Ureter (tissue), 1 donor: ENCODE measurements around the gene PMEPA1. TPM values are rescaled to one million over a fixed set of nuclear protein-coding genes. Genes with fewer than 3 reads are reported as not detected.
"Not testable (repeated sequence)": the region's sequence is repeated elsewhere in the genome, so short reads cannot be mapped to it uniquely, and the experiment has no call there.

Experiments used
- DNase-seq: peaks from one replicate; pipeline ENCODE4 v3.0.0-alpha.2; 2020; ENCODE audit warnings: low spot score
- total RNA-seq: library from RNA; stranded (reverse); gene quantifications from one replicate; pipeline ENCODE4 v1.2.4, GENCODE V29; 2023
- donor health status: DM: yes; HTN: yes; CAD: no.

PMEPA1 gene
- total RNA-seq, 1 donor from 2014 or later: 15.2 TPM

DNA sequence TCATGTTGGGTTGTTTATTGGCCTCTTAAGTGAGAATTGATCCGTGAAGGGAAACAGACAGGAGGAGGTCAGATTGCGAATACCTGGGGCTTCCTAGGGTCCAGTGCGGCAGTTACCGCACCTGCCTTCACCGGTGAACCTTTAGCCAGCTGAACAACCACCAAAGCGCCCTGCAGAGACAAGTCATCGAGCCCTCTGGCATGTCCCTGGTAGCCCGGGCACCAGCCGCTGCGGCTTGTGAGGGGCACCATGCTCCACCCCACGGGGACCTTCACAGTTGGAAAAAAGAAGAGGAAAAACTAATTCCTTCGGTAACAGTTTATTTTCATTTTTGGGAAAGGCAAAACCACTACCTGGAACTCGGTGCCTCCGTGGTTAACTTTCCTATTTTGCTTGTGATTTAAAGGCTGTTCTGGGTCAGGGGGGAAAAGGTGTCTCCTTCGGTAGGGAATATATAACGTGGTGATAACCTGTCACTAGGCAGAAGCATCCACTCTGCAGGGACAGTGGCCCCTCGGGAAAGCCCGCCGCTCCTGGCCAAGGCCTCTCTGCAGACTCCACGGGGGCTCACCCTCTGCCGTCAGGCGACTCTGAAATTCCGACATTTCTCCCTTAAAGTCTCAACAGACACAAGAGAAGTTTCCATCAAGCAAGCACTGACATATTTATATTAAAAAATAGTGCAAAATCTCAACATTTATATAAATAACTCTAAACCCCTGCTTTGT lies 58.9 kb downstream of the PMEPA1 start:
- no peak for DNase-seq

DNA sequence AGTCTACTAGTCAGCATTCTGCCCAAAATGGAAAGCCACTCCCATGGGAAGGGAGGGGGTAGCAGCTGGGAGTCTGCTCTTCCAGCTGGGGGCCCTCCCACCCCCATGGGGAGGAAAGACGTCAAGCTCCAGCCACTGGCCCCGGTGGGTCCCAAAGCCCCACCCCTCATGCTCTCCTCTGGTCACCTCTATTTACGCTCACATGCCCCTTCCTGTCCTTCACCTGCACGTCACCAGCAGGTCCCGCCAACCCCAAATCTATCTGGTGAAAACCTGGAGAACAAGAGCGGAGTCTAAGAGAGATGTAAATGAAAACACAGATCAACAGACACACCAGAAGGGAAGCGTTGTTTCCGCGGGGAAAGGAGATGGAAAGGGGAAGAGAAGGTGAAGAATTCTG lies 59.5 kb downstream of the PMEPA1 start:
- DNase-seq: no peak

DNA sequence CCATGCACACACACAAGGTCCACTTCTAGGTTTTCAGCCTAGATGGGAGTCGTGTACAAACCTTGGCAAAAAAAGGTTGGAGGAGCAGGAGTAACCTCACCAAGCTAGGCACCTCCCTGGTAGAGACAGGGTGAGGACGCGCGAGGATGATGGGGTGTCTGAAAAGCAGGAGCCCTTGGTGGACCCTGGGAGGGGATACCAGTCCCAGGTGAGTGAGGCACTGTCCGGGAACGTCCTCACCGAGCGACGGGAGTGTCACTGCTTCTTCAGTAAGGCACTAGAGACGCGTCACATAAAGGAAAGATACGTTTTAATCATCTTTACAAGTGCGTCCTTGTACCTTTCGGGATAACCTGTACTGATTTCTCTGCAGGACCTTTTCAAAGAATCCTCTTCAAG lies 60.2 kb downstream of the PMEPA1 start:
- no peak for DNase-seq

DNA sequence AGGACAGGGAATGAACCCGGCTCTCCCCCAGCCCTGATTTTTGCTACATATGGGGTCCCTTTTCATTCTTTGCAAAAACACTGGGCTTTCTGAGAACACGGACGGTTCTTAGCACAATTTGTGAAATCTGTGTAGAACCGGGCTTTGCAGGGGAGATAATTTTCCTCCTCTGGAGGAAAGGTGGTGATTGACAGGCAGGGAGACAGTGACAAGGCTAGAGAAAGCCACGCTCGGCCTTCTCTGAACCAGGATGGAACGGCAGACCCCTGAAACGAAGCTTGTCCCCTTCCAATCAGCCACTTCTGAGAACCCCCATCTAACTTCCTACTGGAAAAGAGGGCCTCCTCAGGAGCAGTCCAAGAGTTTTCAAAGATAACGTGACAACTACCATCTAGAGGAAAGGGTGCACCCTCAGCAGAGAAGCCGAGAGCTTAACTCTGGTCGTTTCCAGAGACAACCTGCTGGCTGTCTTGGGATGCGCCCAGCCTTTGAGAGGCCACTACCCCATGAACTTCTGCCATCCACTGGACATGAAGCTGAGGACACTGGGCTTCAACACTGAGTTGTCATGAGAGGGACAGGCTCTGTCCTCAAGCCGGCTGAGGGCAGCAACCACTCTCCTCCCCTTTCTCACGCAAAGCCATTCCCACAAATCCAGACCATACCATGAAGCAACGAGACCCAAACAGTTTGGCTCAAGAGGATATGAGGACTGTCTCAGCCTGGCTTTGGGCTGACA lies 60.8 kb downstream of the PMEPA1 start:
- DNase-seq: no peak

DNA sequence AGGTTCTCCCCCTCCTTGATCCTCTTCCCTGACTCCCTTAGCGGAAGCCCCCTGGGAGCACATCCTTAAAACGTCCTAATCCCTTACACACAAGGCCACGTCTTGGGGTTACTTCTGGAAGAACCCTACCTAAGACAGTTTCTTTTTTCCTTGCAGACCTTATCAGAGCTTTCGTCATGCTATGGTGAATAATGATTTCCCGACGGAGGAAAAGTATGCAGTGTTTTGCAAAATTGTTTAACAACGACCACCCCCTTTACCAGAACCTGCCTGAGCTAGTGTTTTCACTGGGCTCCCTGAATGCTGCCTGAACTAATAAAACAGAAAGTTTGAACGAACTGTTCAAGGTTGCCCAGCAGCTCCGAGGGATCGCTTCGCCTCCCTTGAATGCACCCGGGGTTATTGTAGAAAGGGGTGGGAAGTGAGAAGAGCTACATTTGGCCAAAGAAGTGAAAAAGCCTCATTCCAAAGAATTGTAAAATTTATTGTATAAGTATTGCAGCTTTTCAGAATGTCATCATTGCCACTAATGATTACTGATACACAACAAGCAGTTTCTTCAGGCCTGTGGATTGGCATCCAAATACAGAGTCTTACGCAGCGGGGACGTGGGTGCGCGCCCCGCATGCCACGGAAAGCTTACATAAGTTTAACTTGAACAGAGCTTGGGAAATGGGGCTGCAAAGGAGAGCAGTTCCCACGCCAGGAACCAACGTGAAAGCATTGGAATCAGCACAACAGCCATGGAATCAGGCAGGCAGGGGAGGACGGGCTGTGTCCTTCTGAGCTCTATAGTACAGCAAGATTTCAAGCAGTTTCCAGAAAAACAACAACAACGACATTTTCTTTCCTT lies 61.7 kb downstream of the PMEPA1 start:
- DNase-seq: no peak

DNA sequence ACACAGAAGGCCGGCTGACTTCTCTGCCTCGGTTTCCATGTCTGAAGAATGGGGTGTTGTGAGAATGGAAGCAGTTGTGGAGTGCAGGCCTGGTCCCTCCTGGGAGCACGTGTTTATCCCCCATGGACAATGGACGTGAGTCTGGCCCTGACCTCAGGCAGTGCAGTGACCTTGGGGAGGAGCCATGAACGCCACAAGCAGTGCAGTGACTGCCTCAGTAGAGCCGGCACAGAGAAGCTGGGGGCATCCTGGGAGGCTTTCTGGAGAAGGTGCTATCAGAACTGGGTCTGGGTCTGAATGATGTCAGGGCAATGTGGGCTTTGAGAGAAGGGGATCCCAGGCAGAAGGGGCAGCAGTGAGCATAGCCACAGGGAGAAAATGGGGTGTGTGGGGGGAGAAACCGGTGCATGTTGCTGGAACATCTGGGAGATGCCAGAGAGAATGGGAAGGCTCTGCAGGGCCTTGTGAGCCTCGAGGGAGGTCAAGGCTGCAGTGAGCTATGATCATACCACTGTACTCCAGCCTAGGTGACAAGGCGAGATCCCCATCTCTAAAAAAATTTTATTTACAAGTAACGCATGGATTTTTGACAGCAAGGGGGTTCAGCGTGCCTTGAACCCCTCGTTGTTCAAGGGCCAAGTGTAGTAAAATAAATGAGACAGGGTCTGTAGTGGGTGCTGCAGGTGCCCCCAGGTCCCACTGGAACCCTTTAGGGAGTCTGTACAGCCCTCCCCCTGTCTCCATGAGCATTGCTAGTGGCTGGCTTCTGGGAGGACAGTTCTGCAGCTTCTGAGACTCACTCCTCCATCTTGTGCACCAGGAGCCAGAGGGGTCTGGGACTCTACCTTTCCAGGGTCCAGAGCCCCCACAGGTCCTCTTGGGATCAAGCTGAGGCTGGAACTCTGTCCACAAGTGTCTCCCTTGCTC lies 62.5 kb downstream of the PMEPA1 start:
- DNase-seq: no peak

DNA sequence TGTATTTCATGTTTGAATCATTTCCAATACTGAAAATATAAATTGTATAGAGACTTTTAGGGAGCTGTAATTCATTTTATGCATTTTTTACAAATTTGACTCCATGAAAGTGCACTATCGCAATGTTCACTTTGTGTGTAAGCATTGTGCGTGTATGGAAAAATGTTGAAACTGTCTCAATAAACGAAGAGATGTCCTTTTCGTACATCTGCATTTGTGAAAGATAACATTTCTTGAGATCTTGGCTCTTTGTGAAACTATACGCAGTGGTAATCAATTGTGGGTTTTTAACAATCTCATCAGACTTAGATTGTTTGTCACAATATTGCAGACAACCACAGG lies 70.9 kb downstream of the PMEPA1 start:
- DNase-seq: no peak

DNA sequence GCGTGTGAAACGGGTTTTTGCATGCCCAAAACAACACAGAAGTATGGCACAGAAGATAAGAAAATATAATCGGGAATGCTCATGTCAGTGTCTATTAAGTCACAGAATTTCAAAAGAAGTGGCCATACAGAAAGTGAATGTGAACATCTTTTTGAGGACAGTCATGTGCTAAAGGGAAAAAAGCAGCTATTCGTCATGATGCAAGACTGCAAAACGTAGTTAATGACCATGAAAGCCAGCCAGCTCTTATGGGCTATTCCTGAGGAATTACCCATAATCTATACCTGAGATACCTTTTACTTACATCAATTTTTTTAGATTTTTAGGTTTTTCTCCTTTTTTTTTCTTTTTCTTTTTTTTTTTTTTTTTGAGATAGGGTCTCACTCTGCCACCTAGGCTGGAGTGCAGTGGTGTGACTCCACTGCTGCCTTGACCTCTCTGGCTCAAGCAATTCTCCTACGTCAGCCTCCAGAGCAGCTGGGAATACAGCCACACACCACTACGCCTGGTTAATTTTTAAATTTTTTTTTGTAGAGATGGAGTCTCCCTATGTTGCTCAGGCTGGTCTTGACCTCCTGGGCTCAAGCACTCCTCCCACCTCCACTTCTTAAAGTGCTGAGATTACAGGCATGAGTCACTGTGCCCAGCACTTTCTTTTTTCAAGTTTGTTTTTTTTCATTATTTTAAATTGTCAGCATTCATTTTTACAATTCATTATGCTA lies 71.5 kb downstream of the PMEPA1 start:
- no peak for DNase-seq

DNA sequence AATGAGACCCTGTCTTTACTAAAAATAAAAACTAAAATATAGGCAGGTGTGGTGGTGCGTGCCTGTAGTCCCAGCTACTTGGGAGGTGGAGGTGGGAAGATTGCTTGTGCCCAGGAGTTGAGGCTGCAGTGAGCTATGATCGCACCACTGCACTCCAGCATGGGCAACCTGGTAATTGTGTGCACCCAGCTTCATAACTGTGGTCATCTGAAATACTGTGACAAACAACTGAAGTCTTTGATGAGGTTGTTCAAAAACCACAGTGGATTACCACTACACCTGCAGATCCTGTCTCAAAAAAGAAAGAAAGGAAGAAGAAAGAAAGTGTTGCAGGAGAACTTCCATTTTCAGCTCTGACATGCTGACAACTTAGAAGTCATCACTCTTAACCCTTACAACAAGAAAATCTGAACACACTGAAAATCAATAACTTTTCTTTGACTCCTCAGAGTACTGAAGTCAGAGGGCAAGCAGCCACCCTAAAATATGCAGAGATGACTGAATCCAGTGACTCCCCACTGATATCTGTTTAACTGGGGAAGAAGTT lies 75.8 kb downstream of the PMEPA1 start:
- DNase-seq: no peak

DNA sequence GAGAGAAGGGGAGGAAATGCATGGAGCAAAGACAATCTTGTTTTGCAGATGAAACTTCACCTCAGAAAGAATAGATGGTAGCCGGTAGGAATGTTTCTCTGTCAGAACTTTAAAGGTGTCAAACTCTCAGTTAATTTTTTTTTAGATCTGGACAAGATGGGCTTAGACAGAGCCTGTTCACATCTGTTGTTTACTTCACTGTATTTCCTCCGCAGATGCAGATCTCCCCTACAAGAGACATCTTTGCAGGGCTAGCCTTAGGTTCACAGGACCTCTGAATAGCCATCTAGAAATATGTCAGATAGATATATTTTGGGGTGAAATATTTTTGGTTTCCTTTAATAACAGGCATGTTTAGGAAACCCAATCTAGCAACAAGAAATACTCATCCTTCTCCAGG lies 77.5 kb downstream of the PMEPA1 start:
- no peak for DNase-seq

DNA sequence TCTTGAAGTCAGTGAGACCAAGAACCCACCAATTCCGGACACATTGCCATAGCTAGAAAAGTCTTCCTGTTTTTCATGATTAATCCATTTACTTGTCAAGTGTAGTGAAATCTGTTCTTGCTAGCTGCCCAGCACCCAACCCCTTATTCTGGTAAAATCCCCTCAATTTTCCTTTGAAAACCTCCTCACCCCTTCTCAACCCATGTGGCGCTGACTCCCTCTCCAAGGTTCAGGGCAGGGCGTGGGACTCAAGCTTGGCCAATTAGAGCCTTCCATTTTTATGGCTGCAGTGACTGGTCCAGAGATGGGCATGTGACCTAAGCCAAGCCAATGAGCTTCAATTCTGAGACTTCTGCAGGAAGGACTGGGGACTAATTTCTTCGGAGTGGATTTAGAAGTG lies 79.8 kb downstream of the PMEPA1 start:
- no peak for DNase-seq

DNA sequence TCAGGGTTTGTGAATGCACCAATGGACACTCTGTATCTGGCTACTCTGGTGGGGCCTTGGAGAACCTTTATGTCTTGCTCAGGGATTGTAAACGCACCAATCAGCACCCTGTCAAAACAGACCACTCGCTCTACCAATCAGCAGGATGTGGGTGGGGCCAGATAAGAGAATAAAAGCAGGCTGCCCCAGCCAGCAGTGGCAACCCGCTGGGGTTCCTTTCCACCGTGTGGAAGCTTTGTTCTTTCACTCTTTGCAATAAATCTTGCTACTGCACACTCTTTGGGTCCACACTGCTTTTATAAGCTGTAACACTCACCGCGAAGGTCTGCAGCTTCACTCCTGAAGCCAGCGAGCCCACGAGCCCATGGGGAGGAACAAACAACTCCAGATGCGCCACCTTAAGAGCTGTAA lies 80.3 kb downstream of the PMEPA1 start:
- DNase-seq: not testable (repeated sequence)

DNA sequence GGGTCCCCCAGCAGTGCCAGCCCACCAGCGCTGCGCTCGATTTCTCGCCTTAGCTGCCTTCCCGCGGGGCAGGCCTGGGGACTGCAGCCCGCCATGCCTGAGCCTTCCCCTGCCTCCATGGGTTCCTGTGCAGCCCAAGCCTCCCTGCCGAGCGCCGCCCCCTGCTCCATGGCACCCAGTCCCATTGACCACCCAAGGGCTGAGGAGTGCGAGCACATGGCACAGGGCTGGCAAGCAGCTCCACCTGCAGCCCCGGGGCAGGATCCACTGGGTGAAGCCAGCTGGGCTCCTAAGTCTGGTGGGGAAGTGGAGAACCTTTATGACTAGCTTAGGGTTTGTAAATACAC lies 80.9 kb downstream of the PMEPA1 start:
- DNase-seq: not testable (repeated sequence)

DNA sequence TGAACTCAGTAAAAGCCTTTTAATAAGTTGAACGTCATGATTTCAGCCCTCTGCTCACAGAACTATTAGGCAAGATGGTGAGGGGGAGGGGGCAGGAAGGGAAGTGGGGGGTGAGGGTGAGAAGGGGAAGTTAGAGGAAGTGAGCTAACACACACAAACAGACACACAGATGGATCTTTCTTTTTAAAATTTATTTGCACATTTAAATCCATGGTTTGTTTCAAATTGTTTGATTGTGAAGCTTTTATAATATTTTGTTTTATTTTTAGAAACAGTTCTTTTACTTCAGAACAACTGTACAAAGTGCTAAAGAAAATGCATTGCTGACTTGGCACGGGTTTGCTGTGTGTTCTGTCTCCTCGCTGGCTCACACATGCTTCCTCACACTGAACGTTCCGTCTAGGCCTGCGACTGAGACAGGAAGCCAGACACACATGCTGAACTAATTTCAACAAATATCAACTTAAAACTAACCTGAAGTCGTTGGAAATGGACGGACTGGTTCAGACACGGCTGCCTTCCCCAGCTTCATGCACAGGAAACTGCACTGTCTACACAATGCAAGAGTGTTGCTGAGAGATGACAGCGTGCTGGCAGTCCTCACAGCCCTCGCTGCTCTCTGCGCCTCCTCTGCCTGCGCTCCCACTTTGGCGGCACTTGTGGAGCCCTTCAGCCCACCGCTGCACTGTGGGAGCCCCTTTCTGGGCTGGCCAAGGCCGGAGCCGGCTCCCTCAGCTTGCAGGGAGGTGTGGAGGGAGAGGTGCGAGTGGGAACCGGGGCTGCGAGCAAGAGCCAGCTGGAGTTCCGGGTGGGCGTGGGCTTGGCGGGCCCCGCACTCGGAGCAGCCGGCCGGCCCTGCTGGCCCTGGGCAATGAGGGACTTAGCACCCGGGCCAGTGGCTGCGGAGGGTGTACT lies 81.5 kb downstream of the PMEPA1 start:
- DNase-seq: no peak

DNA sequence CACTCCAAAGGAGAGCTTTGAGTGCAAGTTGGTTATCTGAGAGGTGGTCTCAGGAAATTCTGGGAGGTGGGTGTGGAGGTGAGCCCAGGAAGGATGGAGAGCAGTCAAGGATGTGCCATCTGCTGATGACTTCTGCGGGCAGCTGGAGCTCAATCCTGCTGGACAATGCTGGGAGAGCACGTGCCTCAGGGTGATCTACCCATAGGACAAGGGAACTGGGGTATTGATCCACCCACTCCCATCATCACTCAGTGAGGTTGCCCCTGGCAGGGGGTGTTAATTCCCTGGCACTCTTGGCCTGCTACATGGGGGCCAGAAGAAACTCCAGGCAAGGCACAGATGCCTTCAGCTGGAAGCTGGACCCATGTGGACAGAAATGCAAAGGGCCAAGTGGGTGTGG lies 82.5 kb downstream of the PMEPA1 start:
- DNase-seq: no peak

DNA sequence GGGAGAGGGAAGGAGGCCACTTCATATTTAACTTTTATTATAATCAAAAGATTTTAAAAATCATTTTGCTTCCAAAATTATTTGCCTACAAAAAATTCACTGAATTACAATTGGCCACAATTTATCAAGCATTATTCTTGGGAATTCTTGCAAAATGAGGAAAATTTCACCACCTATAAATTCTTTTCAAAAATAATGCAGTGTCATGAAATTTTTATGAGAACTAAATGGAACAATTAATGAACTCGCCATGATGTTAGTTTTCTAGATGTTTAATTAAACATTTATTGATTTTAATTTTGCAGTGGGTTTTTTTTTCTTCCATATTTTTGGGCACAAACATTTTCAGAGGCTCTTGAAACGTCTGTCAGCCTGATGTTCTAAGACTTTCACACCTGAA lies 83.8 kb downstream of the PMEPA1 start:
- no peak for DNase-seq

DNA sequence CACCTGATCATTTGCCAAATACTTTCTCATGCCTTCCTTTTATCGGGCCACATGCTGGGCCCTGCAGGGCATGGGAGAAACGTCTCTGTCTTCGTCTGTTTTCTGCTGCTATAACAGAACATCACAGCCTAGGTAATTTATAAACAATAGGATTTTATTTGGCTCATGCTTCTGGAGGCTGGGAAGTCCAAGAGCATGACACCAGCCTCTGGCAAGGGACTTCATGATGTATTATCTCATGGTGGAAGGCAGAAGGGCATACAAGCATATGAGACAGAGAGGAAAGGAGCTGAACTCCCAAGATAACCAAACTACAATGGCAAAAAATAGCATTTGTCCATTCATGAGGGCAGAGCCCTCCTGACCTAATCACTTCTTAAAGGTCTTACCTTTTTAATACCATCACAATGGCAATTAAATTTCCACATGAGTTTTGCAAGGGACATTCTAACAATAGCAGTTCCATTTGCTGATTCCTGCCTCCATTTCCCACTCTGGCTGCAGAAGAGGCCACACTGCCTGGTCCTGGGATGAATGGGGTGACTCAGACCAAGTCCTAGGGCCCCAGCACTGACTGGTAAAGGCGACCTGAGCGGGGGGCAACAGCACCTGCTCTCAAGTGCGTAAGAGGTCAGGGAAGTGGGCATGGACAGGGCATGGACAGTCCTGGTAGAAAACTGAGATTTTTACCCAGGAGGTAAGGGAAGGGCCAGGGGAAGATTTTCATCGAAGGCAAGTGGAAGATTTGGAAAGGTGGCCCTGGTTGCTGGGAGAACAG lies 84.4 kb downstream of the PMEPA1 start:
- no peak for DNase-seq

DNA sequence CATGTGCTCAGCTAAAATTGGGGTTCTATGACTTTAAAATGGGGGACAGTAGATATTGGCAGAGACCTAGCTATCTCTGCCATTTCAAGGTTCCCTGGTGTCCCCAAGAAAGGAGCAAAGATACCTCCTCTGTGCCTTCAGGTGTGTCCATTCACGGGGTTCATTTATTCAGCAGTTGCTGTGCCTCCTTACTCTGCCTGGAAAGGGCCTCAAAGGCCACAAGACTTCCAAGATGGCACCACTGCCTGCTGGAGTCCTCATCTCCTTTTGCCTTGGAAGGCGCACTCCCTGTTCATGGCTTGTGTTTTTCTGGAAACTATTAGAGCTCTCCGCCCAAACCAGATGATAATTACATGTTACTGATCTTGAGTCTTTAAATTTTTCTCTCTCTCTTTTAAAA lies 85.7 kb downstream of the PMEPA1 start:
- DNase-seq: no peak
